ENCODE data around the gene CBX4. TPM values are rescaled to one million over a fixed set of nuclear protein-coding genes. Genes with fewer than 3 reads are reported as not detected.

Gene CBX4
- polyA plus RNA-seq, 1 donor (not counting 4 experiments of a cell fraction or from before 2014, with no cell fraction given): 7.0 TPM

GRCh38 chr17:79788989-79789942 lies 50.0 kb downstream of the CBX4 start:
- dilution Hi-C loops (cut with MboI; ENCODE audit: extremely low pct_ligation_motif_present, low sequenced_read_pairs): no loop called here
- FAIRE-seq: no peak
- TF ChIP-seq, protein P1, sequence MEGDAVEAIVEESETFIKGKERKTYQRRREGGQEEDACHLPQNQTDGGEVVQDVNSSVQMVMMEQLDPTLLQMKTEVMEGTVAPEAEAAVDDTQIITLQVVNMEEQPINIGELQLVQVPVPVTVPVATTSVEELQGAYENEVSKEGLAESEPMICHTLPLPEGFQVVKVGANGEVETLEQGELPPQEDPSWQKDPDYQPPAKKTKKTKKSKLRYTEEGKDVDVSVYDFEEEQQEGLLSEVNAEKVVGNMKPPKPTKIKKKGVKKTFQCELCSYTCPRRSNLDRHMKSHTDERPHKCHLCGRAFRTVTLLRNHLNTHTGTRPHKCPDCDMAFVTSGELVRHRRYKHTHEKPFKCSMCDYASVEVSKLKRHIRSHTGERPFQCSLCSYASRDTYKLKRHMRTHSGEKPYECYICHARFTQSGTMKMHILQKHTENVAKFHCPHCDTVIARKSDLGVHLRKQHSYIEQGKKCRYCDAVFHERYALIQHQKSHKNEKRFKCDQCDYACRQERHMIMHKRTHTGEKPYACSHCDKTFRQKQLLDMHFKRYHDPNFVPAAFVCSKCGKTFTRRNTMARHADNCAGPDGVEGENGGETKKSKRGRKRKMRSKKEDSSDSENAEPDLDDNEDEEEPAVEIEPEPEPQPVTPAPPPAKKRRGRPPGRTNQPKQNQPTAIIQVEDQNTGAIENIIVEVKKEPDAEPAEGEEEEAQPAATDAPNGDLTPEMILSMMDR (optimal IDR thresholded peaks at IDR 0.05 in 1 of 3, IDR thresholded peaks at IDR 0.05 in 1 of 3, conservative IDR thresholded peaks at IDR 0.05 in 1 of 3; ENCODE audit: extremely low read depth in 1 of 3, insufficient read depth in 2 of 3, low read length in 3 of 3): no peak
- no peak for TF ChIP-seq EZH2 (IDR thresholded peaks at IDR 0.05; ENCODE audit: low read length)
- Histone ChIP-seq H3K4me2 (ENCODE audit: control insufficient read depth, extremely low read depth, insufficient read depth, low read depth, low read length) (no peak overlapping the region), H3K27ac (ENCODE audit: control insufficient read depth, insufficient read depth, low read length) (no peak overlapping the region), H3K4me1 (ENCODE audit: control insufficient read depth, extremely low read depth, insufficient read depth, low read length) (peaks cover 11% of the 10 kb centered on the region), H3K27me3 (ENCODE audit: control insufficient read depth, extremely low read depth, insufficient read depth, low read length) (peaks cover 65% of the 10 kb centered on the region), H3K36me3 (ENCODE audit: control insufficient read depth in 2 of 2, extremely low read depth in 1 of 2, insufficient read depth in 2 of 2, low read length in 2 of 2) (no peaks in the 10 kb centered on the region), H3K9me1 (ENCODE audit: control insufficient read depth, extremely low read depth, insufficient read depth, low read length) (no peaks in the 10 kb centered on the region), H2AFZ (ENCODE audit: control insufficient read depth, low read length) (no peak overlapping the region), H4K20me1 (ENCODE audit: control insufficient read depth, extremely low read depth, insufficient read depth, low read length) (no peaks in the 10 kb centered on the region), H3K9ac (ENCODE audit: control insufficient read depth, extremely low read depth, insufficient read depth, low read length) (no peak overlapping the region), H3K79me2 (ENCODE audit: control insufficient read depth, insufficient read depth, low read length) (no peaks in the 10 kb centered on the region), H3K4me3 (ENCODE audit: control insufficient read depth in 2 of 3, extremely low read depth in 1 of 3, insufficient read depth in 2 of 3, low read depth in 1 of 3, low read length in 3 of 3) (no peak overlapping the region), H3K9me3 (ENCODE audit: control insufficient read depth, low read depth, low read length) (no peaks in the 10 kb centered on the region)
- DNase-seq (ENCODE audit: low read depth, low spot score): no peak

DNA sequence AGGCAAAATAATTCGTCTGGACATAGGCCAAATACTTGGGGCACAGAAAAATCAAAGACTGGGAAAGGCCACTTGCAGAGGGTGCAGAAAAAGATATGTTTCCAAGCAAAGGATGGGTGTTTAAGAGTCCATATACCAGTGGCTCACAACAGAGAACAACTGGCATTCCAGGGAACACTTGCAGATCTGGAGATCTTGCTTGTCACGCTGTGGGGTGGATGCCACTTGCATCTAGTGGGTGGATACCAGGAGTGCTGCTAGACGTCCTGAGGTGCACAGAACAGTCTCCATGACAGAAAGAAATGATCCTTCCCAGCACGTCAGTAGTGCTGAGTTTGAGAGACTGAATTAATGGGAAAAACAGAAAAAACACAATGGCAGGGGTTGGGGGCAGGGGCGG lies 50.8 kb downstream of the CBX4 start:
- Histone ChIP-seq H2AFZ (ENCODE audit: control insufficient read depth, low read length) (no peak overlapping the region), H3K79me2 (ENCODE audit: control insufficient read depth, insufficient read depth, low read length) (no peaks in the 10 kb centered on the region), H3K9ac (ENCODE audit: control insufficient read depth, extremely low read depth, insufficient read depth, low read length) (no peak overlapping the region), H3K27me3 (ENCODE audit: control insufficient read depth, extremely low read depth, insufficient read depth, low read length) (peaks cover 61% of the 10 kb centered on the region), H3K36me3 (ENCODE audit: control insufficient read depth in 2 of 2, extremely low read depth in 1 of 2, insufficient read depth in 2 of 2, low read length in 2 of 2) (no peaks in the 10 kb centered on the region), H4K20me1 (ENCODE audit: control insufficient read depth, extremely low read depth, insufficient read depth, low read length) (no peaks in the 10 kb centered on the region), H3K4me1 (ENCODE audit: control insufficient read depth, extremely low read depth, insufficient read depth, low read length) (peaks cover 11% of the 10 kb centered on the region), H3K9me1 (ENCODE audit: control insufficient read depth, extremely low read depth, insufficient read depth, low read length) (no peaks in the 10 kb centered on the region), H3K4me2 (ENCODE audit: control insufficient read depth, extremely low read depth, insufficient read depth, low read depth, low read length) (no peak overlapping the region), H3K4me3 (ENCODE audit: control insufficient read depth in 2 of 3, extremely low read depth in 1 of 3, insufficient read depth in 2 of 3, low read depth in 1 of 3, low read length in 3 of 3) (no peak overlapping the region), H3K27ac (ENCODE audit: control insufficient read depth, insufficient read depth, low read length) (no peak overlapping the region), H3K9me3 (ENCODE audit: control insufficient read depth, low read depth, low read length) (no peaks in the 10 kb centered on the region)
- FAIRE-seq: no peak
- no peak for DNase-seq (ENCODE audit: low read depth, low spot score)
- dilution Hi-C loops (cut with MboI; ENCODE audit: extremely low pct_ligation_motif_present, low sequenced_read_pairs): no loop called here
- no peak for TF ChIP-seq EZH2 (IDR thresholded peaks at IDR 0.05; ENCODE audit: low read length)
- TF ChIP-seq, protein P1 (optimal IDR thresholded peaks at IDR 0.05 in 1 of 3, IDR thresholded peaks at IDR 0.05 in 1 of 3, conservative IDR thresholded peaks at IDR 0.05 in 1 of 3; ENCODE audit: extremely low read depth in 1 of 3, insufficient read depth in 2 of 3, low read length in 3 of 3): no peak

Measured in keratinocyte (primary cell).